Right lobe of liver (tissue), 6 donors: Measurements from ENCODE around the gene EIPR1. TPM values are rescaled to one million over a fixed set of nuclear protein-coding genes. Genes with fewer than 3 reads are reported as not detected.
A peak's percentile ranks its signal among the peaks of the same experiment; 100 is the strongest.

Experiments used
- ATAC-seq, 4 donors: fragments of 200-7000 bp; cut with Tn5 transposase; one replicate each; pipeline ENCODE4 v1.9.1; 2020; ENCODE audit warnings: mild to moderate bottlenecking in 4 of 4, moderate library complexity in 4 of 4
- DNase-seq, 3 donors: peaks; one replicate each; pipeline ENCODE4 v3.0.0-alpha.2; 2020
- H3K27ac ChIP-seq, 3 donors: fragments of 200-600 bp; one replicate each; pipeline ENCODE4 v1.8.0; 2022
- H3K27me3 ChIP-seq, 2 donors: fragments of 200-600 bp; one replicate each; pipeline ENCODE4 v1.8.0; 2022
- H3K36me3 ChIP-seq, 4 donors: fragments of 200-600 bp; sonication (generic) in 1 of 4; one replicate each; pipeline versions ENCODE4 v1.5.1 to v1.8.0; 2017 to 2022; ENCODE audit warnings: control low read depth in 1 of 4
- H3K4me1 ChIP-seq, 4 donors: fragments of 200-600 bp; sonication (generic) in 1 of 4; one replicate each; pipeline versions ENCODE4 v1.5.1 to v1.8.0; 2017 to 2022; ENCODE audit warnings: control low read depth in 1 of 4
- H3K4me3 ChIP-seq, 3 donors: fragments of 200-600 bp; one replicate each; pipeline ENCODE4 v1.8.0; 2022
- H3K9me3 ChIP-seq, 4 donors: fragments of 200-600 bp; sonication (generic) in 1 of 4; one replicate each; pipeline versions ENCODE4 v1.5.1 to v1.8.0; 2017 to 2022; ENCODE audit warnings: control low read depth in 1 of 4
- POLR2A ChIP-seq: fragments of 450-650 bp; IDR thresholded peaks from one replicate; pipeline ENCODE4 v1.6.1; 2017; ENCODE audit warnings: antibody characterized with exemption, mild to moderate bottlenecking
- WGBS: methylation state at CpG from one replicate; pipeline ENCODE4 v1.1.6; 2018; ENCODE audit warnings: low coverage, low lambda C conversion rate; ENCODE audit not compliant: insufficient coverage; ENCODE audit errors: missing lambda C conversion rate; 5-methylcytosine and 5-hydroxymethylcytosine counted together
- intact Hi-C, 2 donors: fragments of 100-400 bp; cut with DNase I; formaldehyde crosslinking; loops; one replicate each; pipeline versions ENCODE4 v1.11.2 to v1.14.1; 2022
- total RNA-seq, 6 experiments: library from RNA; depleted of rRNA in 2 of 6; stranded (reverse); fragments of >200 nt in 2 of 6; fragmentation: NEBNext Ultra II Directional in 3 of 6; extraction: Animal tissue kit (Norgen Biotek cat#: 25700) in 3 of 6; gene quantifications; one replicate each; pipeline versions ENCODE4 v1.1.0 to v1.2.4, GENCODE V29; 2016 to 2023
- TF ChIP-seq, protein P1 (sequence below), 4 donors: fragments of 200-600 bp in 3 of 4; fragments of 450-650 bp in 1 of 4; IDR thresholded peaks; one replicate each; pipeline versions ENCODE4 v1.5.1 to v1.8.0; 2016 to 2022; ENCODE audit warnings: antibody characterized with exemption in 4 of 4, mild to moderate bottlenecking in 2 of 4
- donor health status: DM: no; HTN: yes; CAD: no.
- donor health status: DM: no; HTN: no; CAD: no.
- donor health status: DM: no; HTN: no; CAD: no.
- donor health status: DM: no; HTN: yes; CAD: no.
- donor health status: DM: no; HTN: yes; CAD: no.

Gene EIPR1
- total RNA-seq, 6 experiments from 2014 or later, result 6.8 to 40.6 (median 11.6) TPM

DNA sequence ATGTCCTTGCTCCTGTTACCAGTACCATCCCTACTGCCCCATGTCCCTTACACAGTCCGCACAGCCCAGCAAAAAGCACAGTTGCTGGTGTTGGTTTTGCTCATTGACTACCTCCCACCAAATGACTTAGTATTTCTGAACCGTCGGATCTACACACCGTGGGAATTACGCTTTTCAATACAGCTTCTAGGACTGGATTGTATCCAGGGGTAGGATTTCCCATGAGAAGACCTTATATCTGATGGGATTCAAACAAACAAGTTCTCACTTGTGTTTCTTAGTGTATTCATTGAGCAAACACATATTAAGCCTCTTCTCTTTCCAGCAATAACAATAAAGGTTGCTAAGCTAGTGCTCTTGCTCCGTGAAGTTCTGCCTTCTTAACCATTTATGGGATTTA lies 27.7 kb upstream of the EIPR1 start:
- no peaks in the 10 kb centered on the region for H3K9me3 ChIP-seq
- intact Hi-C loops, result no loop called here
- H3K4me3 ChIP-seq, result no peak overlapping the region
- H3K4me1 ChIP-seq, result no peaks in the 10 kb centered on the region
- no peaks in the 10 kb centered on the region for H3K27me3 ChIP-seq
- no peak for ATAC-seq
- WGBS, result 78% methylated on average over 6 of the region's 6 CpGs
- TF ChIP-seq, protein P1, sequence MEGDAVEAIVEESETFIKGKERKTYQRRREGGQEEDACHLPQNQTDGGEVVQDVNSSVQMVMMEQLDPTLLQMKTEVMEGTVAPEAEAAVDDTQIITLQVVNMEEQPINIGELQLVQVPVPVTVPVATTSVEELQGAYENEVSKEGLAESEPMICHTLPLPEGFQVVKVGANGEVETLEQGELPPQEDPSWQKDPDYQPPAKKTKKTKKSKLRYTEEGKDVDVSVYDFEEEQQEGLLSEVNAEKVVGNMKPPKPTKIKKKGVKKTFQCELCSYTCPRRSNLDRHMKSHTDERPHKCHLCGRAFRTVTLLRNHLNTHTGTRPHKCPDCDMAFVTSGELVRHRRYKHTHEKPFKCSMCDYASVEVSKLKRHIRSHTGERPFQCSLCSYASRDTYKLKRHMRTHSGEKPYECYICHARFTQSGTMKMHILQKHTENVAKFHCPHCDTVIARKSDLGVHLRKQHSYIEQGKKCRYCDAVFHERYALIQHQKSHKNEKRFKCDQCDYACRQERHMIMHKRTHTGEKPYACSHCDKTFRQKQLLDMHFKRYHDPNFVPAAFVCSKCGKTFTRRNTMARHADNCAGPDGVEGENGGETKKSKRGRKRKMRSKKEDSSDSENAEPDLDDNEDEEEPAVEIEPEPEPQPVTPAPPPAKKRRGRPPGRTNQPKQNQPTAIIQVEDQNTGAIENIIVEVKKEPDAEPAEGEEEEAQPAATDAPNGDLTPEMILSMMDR (IDR thresholded peaks at IDR 0.05), result no peak
- DNase-seq, result no peak
- H3K27ac ChIP-seq, result no peak overlapping the region
- peaks cover 0 to 28% (median 5%) of the 10 kb centered on the region in 4 donors for H3K36me3 ChIP-seq

DNA sequence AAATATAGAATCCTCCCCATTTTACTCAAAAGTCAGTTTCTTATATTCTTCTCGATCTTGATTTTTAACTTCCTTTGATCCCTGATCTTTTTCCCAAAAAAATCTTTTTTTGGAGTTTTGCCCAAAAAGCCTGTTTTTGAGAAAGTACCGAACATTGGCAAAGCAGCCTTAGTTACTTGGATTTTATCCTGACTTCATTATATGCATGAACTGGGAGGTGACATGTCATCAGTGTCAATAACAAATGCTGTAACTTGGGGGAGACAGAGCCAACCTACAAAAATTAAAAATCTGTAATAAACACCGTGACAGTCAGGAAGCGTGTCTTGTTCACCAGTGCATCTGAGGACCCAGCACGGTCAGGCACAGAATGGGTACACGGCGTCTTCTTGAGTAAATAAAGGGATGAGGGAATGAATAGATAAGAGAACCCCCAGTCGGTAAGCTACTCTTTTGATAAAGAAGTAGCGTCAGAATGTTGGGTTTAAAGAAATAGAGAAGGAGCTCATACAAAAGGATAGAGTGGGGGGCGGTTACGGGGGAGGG lies 26.8 kb upstream of the EIPR1 start:
- ATAC-seq (no peak), DNase-seq (no peak)
- 81% methylated on average over 11 of the region's 11 CpGs for WGBS
- Histone ChIP-seq H3K27me3 (no peaks in the 10 kb centered on the region), H3K36me3 (peaks cover 0 to 28% (median 5%) of the 10 kb centered on the region in 4 donors), H3K4me3 (no peak overlapping the region), H3K27ac (no peak overlapping the region), H3K4me1 (peaks cover 0 to 5% (median 0%) of the 10 kb centered on the region in 4 donors), H3K9me3 (no peaks in the 10 kb centered on the region)
- TF ChIP-seq POLR2A, result no peak
- TF ChIP-seq, protein P1 (IDR thresholded peaks at IDR 0.05), result no peak
- intact Hi-C loops, result no loop called here

DNA sequence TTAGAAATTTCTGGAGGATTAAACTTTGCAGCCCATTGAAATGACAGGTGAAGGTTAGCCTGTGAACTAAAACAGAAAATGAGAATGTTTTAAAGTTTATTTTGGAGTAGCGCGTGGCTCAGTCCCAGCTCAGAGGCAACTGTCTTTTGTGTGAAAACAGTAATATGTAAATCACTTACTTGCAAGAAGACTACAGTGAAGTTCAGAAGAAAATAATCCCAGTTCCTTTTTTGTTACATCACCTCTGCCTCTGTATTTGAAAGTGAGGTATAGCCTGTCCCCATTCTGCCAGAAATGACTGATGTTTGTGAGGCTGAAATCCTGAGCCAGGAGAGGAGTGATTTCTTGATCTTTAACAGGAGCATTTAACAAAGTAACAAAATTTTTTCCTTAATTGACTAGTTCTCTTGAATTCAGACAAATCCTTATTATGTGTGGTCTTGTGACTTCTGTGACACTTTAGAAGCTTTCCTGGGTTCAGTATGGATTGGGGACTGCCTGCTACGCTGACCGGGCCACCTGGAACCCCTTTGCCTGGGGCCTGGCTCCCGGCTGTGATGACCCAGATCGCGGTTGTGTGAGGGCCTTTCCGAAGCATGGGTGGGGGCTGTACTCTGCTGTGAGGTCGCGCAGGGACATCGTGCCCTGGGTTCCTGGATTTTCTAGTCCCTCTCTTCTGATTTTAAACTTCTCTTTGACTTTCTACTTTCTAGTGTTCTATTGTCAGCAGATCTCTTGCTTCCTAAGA lies 26.1 kb upstream of the EIPR1 start:
- H3K36me3 ChIP-seq, result peaks cover 0 to 28% (median 5%) of the 10 kb centered on the region in 4 donors
- no peaks in the 10 kb centered on the region for H3K9me3 ChIP-seq
- no peaks in the 10 kb centered on the region for H3K27me3 ChIP-seq
- H3K27ac ChIP-seq, result no peak overlapping the region
- no peak for DNase-seq
- intact Hi-C loops, result no loop called here
- 73% methylated on average over 4 of the region's 11 CpGs for WGBS
- peaks cover 0 to 9% (median 0%) of the 10 kb centered on the region in 4 donors for H3K4me1 ChIP-seq
- ATAC-seq, result peak in 1 of 4 donors; percentile 16
- H3K4me3 ChIP-seq, result no peak overlapping the region
- TF ChIP-seq POLR2A, result no peak
- TF ChIP-seq, protein P1 (IDR thresholded peaks at IDR 0.05), result no peak

DNA sequence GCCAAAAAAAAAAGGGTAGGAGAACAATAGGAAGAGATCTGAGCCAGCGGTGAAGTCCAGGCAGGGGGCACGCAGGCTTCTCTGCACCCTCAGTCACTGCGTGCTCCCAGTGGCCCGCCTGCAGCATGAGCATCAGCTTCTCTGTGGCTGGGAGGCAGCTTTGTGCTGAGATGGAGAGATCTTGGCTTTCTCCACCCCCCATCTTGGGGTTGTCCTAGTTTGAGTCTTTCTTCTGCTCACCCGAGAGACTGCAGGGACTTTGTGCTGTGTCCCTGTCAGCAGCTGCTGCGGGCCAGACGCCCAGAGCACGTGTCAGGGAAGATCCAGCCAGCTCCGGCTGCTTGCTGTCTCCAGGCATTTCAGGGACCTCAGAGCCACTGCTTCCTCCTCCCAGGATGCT lies 22.2 kb upstream of the EIPR1 start:
- Histone ChIP-seq H3K27ac (no peak overlapping the region), H3K4me3 (no peak overlapping the region), H3K27me3 (no peaks in the 10 kb centered on the region), H3K36me3 (peaks cover 0 to 24% (median 5%) of the 10 kb centered on the region in 4 donors), H3K9me3 (peaks cover 0 to 12% (median 5%) of the 10 kb centered on the region in 4 donors), H3K4me1 (peaks cover 0 to 9% (median 1%) of the 10 kb centered on the region in 4 donors)
- DNase-seq, result no peak
- WGBS, result 80% methylated on average over 1 of the region's 9 CpGs
- TF ChIP-seq, protein P1 (IDR thresholded peaks at IDR 0.05), result no peak
- no peak for TF ChIP-seq POLR2A
- ATAC-seq, result peak; percentile 23 to 86 (median 48)
- intact Hi-C loops, result no loop called here
